CD4-positive, alpha-beta T cell treated with Interleukin-10 for 1 hour (primary cell): ENCODE data around the gene KCNQ1OT1.

ENCODE experiments used
- DNase-seq: peaks from one replicate; pipeline ENCODE4 v3.0.0-alpha.2; 2020

The KCNQ1OT1 gene

DNA sequence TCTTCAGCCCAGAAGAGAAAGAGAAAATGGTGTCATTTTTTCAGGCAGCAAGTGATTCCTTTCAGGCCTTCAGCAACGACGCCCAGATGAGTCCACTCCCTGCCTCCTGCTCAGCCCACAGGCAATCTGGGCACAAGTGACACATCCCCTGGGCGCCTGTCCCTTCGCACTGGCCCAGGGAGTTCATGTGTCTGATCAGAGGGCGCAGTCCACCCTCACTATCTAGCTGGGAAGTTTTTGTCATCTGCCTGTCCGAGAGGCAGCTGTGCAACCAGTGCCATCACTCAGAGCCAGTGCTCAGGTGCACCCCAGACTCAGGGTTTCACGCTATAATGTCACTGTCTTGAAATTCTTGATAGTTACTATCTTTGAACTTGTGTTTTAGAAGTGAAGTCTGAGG, 1.4 kb upstream of the KCNQ1OT1 start:
- DNase-seq: no peak

DNA sequence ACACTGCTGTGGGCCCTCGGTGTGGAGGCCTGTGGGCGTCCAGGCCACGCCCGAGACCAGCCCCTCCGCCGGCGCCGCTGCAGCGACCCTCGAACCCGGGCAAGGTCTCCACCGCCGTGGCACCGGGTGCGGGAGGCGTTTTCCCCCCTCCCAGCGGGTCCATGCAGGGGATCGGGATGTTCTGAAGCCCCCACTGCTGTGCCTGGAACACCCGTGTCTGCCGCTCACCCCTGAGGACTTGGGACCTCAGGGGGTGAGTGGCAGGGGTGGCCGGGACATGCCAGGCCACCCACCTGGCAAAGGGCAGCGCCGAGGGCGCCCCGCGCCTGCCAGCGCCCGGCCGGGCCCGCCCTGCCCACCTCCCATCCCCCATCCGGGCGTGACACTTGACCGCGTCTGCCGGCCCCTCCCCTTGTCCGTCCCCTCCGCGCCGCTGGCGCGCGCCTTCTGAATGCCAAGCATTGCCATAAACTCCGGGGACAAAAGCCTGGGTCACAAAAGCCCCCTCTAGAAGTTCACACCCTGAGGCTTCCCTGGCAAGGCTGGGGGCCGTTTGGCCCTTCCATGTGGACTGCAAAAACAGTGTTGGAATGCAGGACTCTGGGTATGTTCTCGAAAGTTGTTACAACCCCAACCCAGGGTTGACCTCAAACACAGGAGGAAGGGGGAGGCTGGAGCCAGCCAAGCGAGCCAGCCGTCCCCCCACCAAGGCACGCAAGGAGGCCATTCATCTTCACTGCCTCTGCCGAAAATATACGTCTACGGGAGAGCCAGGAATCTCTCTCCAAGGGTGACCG, 819 bp upstream of the KCNQ1OT1 start:
- DNase-seq: peak; percentile 27

DNA sequence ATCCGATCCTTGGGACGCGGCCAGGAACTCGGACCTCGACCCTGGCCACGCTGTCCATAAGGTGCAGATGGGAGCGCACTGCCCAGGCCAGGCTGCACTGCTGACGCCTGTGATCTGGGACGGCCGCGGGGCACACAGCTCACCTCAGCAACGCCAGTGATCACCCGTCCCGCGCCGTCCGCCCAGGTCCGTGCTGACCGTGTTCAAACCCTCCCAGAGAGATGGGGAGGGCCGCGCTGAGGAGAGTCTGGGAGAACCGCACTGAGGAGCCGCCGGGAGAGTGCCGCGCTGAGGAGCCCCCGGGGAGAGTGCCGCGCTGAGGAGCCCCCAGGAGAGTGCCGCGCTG, 636 bp downstream of the KCNQ1OT1 start:
- DNase-seq: no peak

- DNase-seq: no peak
Measured at GRCh38 chr11:2698386-2699184, 1.2 kb downstream of the KCNQ1OT1 start.

GRCh38 chr11:2697866-2698265, 1.9 kb downstream of the KCNQ1OT1 start:
- DNase-seq: no peak

DNA sequence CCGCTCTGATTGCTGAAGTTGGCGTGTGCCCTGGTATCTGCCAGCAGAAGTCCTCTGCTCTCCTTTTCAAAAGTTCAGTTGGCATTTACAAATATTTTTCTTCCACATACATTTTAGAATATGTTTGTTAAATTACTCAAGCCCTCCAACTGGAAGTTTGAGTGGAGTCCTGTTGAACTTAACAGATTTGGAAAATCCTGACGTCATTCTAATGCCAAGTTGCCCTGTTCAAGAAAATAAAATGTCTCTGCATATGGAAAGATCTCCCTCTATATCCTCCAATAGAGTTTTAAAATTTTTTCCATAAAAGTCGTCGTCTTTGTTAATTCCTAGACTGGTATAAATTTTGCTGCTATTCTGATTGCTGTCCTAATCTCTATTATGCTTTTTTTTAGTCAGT, 3.3 kb downstream of the KCNQ1OT1 start:
- DNase-seq: no peak

DNA sequence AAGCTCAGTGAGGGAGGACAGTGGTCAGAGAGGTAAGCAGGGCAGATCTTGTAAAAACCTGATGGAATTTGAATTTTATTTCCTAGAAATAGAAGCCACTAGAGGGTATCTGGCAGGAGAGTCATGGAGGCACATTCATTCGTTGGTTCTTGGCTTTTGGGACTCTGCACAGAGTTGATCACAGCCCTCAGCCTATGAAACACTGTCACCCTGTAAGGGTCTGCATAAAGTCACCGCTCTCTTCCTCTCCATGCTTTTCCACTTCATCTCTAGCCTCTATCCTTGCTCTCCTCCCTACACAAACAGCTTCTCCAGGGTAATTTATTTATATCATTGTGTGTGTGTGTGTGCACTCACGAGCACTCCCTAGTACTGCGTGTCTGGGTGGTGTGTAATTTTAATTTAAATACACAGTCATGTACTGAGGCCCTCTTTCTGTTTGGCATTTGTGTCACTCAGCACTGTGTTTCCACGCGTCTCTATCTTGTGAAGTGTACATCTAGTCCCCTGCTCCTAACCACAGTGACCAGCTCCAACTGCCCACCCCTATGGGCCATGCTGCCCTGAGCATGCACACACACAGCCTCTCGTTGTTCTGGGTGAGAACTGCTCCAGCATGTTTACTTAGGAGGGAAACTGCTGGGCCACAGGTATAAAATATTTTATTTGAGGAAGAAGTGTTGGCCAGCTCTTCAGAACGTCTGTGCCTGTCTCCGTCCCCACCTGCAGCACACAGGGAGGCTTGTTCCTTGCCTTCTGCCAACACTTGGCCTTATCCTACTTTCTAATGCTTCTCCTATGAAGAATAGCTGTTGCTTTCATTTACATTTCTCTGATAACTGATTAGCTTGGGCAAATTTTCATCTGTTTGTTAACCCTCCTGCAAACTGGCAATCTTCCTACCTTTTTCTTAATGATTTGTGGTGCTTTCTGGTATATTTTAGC, 4.5 kb downstream of the KCNQ1OT1 start:
- no peak for DNase-seq

- no peak for DNase-seq
Measured at GRCh38 chr11:2694495-2694894, 5.3 kb downstream of the KCNQ1OT1 start.

GRCh38 chr11:2693271-2694261, 6.2 kb downstream of the KCNQ1OT1 start:
- no peak for DNase-seq

- no peak for DNase-seq
Measured at GRCh38 chr11:2691991-2692875, 7.6 kb downstream of the KCNQ1OT1 start.

DNA sequence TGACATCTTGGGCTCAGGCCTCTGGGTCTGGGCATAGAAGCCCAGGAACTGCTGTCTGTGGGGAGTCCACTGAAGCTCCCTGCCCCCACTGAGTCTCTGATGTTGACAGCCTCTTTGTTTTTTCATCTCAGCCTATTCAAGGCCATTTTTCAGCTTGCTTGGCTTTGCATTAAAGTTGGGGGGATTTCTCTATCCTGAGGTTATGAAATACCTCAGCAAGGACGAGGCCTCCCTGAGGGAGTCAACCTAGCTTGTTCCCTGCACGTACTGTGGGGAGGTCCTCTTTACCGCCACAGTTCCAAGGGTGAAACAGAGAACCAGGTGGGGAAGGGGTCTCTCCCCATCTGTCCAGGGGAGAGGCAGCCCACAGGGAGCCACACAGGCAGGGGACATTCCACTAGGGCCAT, 8.4 kb downstream of the KCNQ1OT1 start:
- DNase-seq: no peak

DNA sequence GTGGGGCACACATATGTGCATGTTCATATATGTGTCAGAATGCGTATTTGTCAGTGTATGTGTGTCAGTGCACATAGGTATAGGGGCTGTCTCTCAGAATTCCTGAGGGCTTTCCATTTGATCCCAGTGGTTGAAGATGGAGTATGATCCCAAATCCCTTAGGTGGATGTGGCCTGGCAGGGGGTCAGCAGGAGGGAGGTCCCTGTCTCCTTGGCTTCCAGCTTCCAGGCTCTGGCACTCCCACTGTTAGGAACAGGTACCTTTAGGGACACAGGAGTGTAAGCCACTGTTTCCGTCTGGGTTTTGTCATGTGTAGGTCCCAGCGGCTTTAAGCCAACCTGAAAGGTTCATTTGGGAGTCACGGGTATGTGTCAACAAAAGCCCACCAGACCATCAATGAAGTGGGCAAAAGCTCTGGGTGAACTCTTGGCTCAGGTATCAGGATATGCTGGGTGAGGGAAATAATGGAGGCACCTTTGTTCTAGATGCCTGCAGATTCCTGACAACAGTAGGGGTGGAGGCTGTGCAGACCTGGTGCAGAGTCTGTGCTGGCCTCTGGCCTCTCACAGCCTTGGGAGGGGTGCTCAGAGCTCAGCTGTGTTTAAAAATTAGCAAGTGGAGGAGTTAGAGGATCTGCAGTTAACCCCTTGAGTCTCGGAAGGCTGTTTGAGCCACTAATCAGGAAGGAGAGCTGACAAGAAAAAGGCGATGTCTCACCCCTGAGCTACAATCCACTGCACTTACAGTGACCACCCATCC, 9.0 kb downstream of the KCNQ1OT1 start:
- no peak for DNase-seq

DNA sequence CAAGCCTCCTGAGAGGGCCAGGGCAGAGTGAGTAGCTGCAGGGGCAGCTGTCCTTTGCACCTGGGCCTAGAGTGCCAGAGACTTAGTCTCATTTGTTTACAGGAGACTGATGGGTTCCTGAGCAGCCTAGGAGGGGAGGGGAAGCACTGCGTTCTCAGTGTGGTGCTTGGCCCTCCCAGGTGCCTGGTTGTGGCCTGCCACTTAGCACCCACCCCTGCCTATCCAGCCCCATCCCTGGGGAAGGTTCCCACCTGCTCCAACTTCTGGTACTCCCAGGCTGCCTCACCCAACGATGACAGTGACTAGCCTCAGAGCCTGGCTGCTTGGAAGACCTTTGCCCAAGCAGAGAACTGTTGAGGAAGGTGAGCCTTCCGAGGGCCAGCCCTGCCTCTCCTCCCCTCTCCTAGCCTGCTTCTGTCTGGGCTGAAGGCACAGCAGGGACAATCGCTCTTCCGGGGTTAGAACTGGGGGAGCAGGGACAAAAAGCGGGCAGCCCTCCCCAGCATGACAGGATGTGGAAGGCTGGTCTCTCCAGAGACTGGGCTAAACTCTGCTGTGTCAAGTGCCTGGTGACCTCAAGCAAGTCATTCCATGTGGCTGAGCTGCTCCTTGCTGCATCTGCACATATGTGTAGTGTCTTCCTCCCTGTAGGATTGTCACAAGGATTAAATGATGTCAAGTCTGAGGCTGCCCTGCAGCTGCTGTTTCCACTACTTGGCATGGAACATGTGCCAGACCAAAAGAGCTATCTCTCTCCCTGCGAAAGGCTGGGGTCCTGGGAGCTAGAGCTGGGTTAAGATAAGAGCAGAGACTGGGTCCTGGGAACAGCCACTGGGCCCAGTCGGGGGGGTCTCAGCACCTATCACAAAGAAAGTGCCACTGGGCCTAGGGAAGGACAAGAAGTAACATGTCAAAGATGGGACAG, 9.9 kb downstream of the KCNQ1OT1 start:
- DNase-seq: no peak

DNA sequence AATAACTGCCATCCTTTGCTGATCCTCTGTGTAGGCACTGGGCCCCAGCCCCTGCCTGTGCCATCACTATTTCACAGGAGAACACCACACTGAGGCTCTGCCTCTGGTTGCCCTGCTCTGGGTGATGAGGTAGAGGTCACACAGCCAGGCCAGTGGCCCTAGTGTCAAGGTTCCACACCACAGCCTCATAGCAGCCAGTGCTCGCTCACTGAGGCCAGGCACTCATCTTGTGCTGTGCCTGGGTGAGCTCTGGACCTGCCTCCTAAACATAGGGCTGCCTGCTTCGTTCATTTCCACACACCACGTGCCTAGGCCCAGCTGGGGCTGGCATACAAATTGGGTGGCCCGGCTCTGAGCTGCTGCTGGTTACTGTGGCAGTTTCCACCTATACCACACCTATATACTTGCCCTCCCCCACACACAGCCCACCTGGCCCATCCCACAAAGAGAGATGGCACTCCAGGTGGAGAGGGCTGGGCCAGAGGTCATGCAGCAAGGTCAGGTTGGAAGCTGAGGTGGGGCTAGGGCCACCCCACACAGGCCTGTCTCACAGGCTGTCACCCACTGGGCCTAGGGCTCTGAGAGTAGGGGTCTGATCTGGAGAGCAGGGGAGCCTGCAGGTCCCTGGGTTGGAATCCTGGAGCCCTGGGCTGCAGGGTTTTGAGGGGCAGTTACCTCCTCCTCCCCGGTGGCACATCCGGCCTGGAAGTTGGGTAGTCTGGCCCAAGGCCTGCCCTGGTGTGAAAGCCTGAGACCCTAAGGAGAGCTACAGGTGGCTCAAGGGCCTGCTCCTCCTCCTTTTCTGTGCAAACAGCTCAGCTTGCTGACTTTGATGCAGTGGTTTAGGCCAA, 11.2 kb downstream of the KCNQ1OT1 start:
- DNase-seq: no peak

GRCh38 chr11:2687782-2688191, 12.0 kb downstream of the KCNQ1OT1 start:
- no peak for DNase-seq

GRCh38 chr11:2687223-2687530, 12.6 kb downstream of the KCNQ1OT1 start:
- DNase-seq: no peak

GRCh38 chr11:2686360-2687222, 13.2 kb downstream of the KCNQ1OT1 start:
- DNase-seq: no peak
